HG02840 (cell line): ENCODE results near the gene DTNB.
"Not testable (repeated sequence)": the region's sequence is repeated elsewhere in the genome, so short reads cannot be mapped to it uniquely, and the experiment has no call there.

Experiments
- ATAC-seq: cut with Tn5 transposase; IDR thresholded peaks from one replicate; pipeline ENCODE4 v1.9.1; 2021; ENCODE audit warnings: mild to moderate bottlenecking, moderate library complexity, moderate number of reproducible peaks; ENCODE audit not compliant: unreplicated experiment, low FRiP score

DTNB gene

GRCh38 chr2:25549571-25549970 is 123.8 kb downstream of the DTNB start:
- ATAC-seq = not testable (repeated sequence)

DNA sequence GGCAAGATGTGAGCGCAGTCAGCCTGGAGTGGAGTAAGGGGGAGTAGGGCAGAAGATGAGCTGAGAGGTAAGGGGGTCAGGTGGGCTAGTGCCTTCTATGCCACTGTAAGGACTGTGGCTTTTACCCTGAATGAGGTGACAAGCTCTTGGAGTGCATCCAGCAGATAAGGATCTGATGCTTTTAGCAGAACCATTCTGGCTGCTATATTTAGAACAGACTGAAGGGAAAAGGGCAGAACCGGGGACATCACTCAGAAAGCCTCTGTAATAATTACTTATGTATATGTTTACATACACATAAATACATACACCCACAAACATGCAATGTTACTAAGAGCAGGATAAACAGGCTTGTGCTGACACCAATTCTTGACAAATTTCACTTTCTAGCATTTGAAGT is 124.8 kb downstream of the DTNB start:
- ATAC-seq = no peak

- no peak for ATAC-seq
These were observed 126.5 kb downstream of the DTNB start for GRCh38 chr2:25546852-25547251.

GRCh38 chr2:25545899-25546298 is 127.5 kb downstream of the DTNB start:
- no peak for ATAC-seq

GRCh38 chr2:25544445-25544844 is 128.9 kb downstream of the DTNB start:
- no peak for ATAC-seq

- no peak for ATAC-seq
These were observed 129.4 kb downstream of the DTNB start for GRCh38 chr2:25543939-25544338.

DNA sequence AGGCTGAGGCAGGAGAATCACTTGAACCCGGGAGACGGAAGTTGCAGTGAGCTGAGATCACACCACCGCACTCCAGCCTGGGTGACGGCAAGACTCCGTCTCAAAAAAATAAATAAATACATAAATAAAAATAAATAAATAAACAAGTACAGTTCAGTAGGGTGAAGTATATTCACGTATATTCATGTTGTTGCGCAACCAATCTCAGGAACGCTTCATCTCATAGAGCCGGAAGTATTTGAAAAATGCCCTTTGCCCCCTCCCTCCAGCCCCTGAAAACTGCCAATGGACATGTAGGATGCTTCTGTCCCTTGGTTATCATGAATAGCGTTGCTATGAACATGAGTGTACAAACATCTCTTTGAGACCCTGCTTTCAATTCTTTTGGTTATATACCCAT is 132.0 kb downstream of the DTNB start:
- ATAC-seq = no peak

DNA sequence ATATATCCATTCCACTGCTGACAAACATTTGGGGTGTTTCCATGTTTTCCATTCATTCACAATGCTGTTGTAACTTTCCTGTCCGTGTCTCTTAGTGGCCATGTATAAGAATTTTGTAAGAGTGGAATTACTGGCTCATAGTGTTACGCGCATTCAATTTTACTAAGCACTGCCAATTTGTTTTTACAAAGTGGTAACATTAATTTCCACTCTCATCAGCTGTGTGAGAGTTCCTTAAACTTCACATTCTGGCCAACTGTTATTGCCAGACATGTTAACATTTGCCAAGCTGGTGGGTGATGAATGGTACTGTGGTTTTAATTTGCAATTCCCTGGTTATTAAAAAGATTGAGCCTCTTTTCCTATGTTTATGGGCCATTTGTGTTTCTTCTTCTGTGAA is 134.2 kb downstream of the DTNB start:
- no peak for ATAC-seq

GRCh38 chr2:25537526-25537925 is 135.9 kb downstream of the DTNB start:
- ATAC-seq = no peak

DNA sequence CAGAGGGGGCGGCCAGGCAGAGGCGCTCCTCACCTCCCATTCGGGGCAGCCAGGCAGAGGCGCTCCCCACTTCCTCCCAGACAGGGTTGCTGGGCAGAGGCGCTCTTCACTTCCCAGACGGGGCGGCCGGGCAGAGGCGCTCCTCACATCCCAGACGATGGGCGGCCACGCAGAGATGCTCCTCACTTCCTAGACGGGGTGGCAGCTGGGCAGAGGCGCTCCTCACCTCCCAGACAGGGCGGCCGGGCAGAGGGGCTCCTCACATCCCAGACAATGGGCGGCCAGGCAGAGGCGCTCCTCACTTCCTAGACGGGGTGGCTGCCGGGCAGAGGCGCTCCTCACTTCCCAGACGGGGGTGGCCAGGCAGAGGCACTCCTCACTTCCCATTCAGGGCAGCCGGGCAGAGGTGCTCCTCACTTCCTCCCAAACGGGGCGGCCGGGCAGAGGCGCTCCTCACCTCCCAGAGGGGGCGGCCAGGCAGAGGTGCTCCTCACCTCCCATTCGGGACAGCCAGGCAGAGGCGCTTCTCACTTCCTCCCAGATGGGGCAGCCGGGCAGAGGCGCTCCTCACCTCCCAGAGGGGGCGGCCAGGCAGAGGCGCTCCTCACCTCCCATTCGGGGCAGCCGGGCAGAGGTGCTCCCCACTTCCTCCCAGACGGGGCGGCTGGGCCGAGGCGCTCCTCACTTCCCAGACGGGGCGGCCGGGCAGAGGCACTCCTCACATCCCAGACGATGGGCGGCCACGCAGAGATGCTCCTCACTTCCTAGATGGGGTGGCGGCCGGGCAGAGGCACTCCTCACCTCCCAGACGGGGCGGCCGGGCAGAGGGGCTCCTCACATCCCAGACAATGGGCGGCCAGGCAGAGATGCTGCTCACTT is 137.7 kb downstream of the DTNB start:
- ATAC-seq = not testable (repeated sequence)

GRCh38 chr2:25534937-25535336 is 138.4 kb downstream of the DTNB start:
- ATAC-seq = not testable (repeated sequence)

GRCh38 chr2:25534455-25534854 is 138.9 kb downstream of the DTNB start:
- ATAC-seq = no peak

- not testable (repeated sequence) for ATAC-seq
These were observed 139.6 kb downstream of the DTNB start for GRCh38 chr2:25533771-25534170.

GRCh38 chr2:25532521-25532920 is 140.9 kb downstream of the DTNB start:
- no peak for ATAC-seq

GRCh38 chr2:25529034-25529433 is 144.3 kb downstream of the DTNB start:
- no peak for ATAC-seq

DNA sequence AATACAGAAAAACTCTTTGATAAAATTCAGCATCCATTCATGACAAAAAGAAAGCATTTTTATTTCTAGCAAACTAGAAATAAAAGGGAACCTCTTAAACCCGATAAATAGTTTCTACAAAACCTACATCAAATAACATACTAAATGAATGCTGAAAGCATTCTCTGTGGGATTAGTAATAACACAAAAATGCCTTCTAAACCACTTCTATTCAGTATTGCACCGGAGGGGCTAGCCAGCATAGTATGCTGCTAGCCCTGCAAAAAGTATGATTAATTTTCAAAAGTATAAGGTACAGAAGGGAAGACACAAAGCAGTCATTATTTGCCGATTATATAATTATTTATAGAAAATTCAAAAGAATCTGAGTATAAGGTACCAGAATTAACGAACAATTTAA is 145.2 kb downstream of the DTNB start:
- no peak for ATAC-seq

GRCh38 chr2:25524507-25524906 is 148.9 kb downstream of the DTNB start:
- no peak for ATAC-seq

DNA sequence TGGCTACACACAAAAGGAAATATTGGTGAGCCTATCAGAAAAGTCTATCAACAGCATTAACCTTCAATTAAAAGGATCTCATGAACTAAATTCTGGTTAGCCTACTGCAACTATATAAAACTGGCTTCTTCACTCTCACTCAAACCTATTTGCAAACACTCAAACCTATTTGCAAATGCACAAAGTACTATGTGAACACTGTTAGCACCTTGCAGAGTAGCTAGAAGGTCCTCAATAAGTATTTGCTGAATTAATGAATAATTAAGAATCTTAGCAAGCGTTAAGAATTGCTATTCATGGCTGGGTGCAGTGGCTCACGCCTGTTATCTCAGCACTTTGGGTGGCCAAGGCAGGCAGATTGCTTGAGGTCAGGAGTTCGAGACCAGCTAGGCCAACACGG is 150.3 kb downstream of the DTNB start:
- ATAC-seq = no peak

- no peak for ATAC-seq
These were observed 151.6 kb downstream of the DTNB start for GRCh38 chr2:25521665-25522387.

DNA sequence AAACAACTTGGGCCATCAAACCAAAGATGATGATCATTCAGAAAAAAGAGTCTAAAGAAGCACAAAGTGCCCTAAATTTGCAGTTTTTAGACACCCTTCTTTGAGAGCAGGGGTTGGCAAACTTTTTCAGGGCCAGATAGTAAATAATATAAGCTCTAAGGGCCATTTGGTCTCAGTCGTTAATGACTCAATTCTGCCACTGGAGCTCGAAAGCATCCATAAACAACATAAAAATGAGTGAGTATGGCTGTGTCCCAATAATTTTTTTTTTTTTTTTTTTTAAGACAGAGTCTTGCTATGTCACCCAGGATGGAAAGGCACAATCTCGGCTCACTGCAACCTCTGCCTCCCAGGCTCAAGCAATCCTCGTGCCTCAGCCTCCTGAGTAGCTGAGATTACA is 152.3 kb downstream of the DTNB start:
- ATAC-seq = no peak

DNA sequence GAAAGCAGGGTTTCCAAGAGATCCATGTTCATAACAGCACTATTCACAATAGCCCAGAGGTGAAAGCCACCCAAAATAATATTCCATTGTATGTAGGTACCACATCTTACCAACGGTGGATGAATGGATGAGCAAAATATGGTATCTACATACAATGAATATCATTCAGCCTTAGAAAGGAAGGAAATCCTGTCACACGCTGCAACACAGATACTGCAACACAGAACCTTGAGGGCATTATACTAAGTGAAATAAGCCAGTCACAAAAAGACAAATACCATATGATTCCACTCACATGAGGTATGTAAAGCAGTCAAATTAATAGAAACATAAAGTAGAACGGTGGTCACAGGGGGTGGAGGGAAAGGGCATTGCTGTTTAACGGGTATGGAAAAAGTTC is 155.7 kb downstream of the DTNB start:
- ATAC-seq = no peak
